NCI-H69 (cell line): ENCODE results near the gene CERS4.
"Not testable (repeated sequence)": the region's sequence is repeated elsewhere in the genome, so short reads cannot be mapped to it uniquely, and the experiment has no call there.

Source experiments
- DNase-seq: peaks from one replicate; lab custom pipeline; 2025; lab: John Stamatoyannopoulos, UW

CERS4 gene

GRCh38 chr19:8209462-8210378, 550 bp downstream of the CERS4 start:
- DNase-seq = peak; percentile 54

DNA sequence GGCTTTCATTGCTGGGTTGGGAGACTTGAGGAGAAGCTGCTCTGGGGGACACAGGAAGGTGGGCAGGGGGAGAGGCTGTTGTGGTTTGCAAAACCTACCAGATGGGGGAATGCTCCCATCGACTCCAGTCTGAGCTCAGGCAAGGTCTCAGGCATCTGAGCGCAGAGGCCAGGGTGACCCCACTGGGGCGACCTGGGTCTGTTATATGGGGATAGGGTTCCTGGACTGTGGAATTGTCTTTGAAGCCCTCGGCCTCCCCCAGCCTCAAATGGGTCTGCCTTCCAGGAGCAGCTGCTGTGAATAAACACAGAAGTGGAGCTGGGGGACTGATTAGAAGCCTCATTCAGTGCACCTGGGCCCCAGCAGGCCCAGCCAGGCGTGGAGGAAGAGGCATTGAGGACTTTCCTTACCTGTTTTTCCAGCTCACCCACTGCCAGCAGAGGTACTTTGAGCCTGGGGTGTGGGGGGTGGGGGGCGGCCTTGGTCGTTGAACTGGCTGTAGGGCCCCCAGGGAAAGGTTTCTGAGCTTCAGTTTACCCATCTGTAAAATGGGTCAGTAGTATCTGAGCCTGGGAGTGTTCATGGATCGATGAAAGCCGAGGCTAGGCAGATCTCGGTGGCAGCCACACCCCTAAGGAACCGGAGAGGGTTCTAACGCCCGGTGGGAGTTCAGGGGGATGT, 1.4 kb downstream of the CERS4 start:
- DNase-seq = peak; percentile 21

DNA sequence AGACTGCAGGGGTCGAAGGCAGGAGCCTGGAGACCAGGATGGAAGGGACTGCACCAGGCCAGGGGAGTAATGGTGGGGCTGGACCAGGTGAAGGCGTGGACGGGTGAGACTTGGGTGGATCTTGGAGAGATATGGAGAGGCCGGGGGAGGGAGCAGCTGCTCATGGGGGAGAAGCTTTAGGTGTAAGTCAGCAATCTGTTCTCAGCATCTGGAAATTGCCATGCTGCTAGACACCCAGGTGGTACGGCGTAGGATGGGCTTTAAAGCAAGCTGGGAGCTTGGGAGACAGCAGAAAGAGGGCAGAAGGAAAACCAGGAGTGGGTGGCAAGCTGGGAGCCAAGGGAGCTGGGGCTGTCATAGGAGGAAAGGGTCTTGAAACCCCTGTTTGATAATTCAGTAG, 3.0 kb downstream of the CERS4 start:
- no peak for DNase-seq

GRCh38 chr19:8212916-8213315, 3.7 kb downstream of the CERS4 start:
- no peak for DNase-seq

- DNase-seq = no peak
Measured at GRCh38 chr19:8213827-8214672, 4.9 kb downstream of the CERS4 start.

DNA sequence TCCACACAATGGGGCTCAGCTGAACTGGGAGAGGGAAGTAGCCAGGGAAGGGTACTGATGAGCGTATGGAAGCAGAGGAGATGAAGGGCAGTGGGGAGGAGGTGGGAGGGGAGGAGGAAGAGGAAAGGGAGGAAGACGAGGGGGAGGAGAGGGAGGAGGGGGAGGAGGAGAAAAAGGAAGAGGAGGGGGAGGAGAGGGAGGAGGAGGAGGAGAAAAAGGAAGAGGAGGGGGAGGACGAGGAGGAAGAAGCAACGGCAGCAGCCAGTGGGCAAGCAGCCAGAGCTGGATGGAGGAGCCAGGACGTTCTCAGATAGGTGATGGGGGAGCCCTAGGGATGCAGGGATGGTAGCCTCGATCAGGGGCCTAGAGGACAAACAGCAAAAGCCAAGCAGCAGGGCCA, 5.6 kb downstream of the CERS4 start:
- DNase-seq = no peak

GRCh38 chr19:8215783-8216182, 6.6 kb downstream of the CERS4 start:
- no peak for DNase-seq

DNA sequence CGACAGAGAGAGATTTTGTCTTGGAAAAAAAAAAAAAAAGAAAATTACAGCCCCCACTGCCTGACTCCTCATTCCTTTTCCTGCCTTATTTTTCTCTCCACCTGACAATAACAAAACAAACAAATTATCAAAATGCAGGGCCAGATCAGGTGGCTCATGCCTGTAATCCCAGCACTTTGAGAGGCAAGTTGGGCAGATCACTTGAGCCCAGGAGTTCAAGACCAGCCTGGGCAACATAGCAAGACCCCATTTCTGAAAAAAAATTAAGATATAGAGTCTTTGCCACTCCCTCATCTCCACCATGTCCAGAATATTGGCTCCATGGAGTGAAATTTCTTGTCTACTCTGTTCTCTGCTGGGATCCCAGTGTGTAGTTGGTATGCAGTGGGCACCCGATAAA, 7.2 kb downstream of the CERS4 start:
- DNase-seq = no peak

- DNase-seq = not testable (repeated sequence)
Measured at GRCh38 chr19:8218127-8218526, 9.0 kb downstream of the CERS4 start.

DNA sequence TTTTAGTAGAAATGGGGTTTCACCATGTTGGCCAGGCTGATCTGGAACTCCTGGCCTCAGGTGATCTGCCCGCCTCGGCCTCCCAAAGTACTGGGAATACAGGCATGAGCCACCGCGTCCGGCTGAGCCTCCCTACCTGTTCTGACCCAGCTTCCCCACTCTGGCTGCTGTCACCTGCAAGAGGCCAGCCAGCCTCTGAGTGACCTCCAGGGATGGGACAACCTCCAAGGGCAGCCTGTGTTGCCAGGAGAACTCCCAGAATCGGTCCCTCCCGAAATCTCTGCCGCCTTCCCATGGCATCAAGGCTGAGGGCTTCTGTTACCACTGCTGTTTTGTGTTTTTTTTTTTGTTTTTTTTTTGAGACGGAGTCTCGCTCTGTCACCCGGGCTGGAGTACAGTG, 11.3 kb downstream of the CERS4 start:
- no peak for DNase-seq

- DNase-seq = peak; percentile 25
Measured at GRCh38 chr19:8221161-8221560, 12.0 kb downstream of the CERS4 start.

DNA sequence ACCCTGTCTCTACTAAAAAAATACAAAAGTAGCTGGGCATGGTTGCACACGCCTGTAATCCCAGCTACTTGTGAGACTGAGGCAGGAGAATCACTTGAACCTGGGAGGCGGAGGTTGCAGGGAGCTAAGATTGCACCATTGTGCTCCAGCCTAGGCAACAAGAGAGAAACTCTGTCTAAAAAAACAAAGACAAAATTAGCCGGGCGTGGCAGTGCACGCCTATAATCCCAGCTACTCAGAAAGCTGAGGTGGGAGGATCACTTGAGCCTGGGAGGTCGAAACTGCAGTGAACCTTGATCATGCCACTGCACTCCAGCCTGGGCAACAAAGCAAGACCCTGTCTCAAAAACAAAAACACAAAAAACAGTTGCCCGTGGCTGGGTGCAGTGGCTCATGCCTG, 14.3 kb downstream of the CERS4 start:
- DNase-seq = not testable (repeated sequence)

DNA sequence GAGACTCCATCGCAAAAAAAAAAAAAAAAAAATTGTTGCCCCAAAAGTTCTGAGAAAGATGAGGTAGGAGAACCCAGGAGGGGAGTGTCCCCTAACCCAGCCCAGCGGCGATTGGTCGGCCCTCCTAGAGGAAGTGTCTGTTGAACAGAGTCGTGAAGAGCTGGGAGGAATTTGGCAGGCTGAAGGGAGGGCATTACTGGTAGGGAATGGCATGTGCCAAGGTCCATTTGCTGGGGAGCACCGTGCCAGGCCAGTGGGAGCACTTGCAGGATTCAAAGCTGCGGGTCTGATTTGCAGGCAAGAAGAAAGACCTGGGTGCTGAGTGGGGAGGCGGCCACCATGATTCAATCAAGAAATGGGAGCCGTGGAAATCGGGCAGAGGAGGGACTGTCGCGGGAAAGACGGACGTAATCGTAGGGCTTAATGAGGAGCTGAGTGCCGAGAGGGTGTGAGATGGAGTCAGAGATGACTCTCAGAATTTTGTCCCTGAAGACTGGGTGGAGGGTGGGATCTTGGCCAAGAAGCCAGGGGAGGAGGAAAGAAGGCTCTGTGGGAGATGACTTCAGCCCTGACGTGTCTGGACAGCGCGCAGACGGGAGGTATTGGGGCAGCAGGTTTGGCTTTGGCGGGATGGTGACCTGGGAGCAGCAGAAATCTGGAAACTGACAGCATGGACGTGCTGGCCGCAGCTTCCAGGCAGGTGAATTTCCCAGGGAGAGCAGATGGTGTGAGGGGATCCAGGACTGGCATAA, 15.4 kb downstream of the CERS4 start:
- no peak for DNase-seq

- no peak for DNase-seq
Measured at GRCh38 chr19:8231073-8231604, 22.0 kb downstream of the CERS4 start.

GRCh38 chr19:8233370-8233769, 24.2 kb downstream of the CERS4 start:
- DNase-seq = no peak

DNA sequence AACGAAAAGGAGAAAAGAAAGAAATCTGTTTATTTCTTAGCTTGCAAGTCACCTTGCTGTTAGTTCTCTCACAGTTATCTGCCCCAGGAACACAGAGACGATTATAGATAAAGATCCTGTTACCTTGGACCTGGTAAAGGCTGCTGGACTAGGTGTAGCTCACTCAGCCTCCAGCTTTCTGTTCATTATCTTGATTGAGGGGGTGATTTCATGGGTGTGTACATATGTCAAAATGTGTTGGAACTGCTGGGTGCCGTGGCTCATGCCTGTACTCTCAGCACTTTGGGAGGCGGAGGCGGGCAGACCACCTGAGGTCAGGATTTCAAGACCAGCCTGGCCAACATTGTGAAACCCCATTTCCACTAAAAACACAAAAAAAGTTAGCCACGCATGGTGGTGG, 27.9 kb downstream of the CERS4 start:
- DNase-seq = no peak

- DNase-seq = no peak
Measured at GRCh38 chr19:8238251-8238650, 29.1 kb downstream of the CERS4 start.

GRCh38 chr19:8239528-8240273, 30.5 kb downstream of the CERS4 start:
- no peak for DNase-seq

DNA sequence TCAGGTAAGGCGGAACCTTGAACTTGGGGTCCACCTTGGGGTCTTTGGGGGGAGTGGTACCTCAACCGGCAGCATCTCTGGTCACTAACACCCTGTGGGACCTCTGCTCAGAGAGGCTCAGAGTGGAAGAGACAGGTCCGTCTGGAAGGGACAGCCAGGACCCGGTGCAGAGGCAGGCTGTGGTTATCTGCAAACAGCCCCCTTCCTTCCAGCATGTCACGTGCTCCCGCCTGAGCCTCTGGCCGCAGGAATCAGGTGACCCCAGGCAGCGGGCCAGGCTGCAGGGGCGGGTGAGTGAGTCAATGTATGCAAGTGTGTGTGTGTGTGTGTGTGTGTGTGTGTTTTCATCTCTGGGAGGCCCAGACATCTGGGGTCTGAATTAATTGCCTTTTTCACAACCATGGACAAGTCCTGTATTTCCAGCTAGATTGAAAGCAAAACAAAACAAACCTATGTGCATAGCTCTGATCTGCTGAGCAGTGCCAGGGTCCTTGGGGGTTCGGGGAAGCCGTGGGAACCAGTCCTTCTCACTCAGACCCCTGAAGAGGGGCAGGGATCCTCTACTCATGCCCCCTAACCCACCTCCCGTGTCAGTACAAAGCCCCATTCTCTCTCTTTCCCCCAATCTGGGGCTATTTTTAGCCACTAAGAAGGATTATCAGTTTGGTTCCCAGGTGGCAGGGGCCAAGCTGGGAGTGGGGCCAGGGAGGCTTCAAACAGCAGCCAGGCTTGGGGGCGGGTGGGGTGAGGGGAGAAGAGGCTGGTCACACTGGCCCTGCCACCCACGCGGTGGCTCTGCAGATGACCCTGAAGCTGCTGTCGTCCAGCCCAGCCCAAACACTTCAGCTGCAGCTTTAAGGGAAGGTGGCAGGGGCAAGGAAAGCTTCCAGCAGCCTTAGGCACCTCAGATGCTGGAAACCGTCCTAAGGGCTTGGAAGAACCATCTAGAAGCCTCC, 31.4 kb downstream of the CERS4 start:
- peak; percentile 27 for DNase-seq

- DNase-seq = no peak
Measured at GRCh38 chr19:8241646-8242045, 32.5 kb downstream of the CERS4 start.
